ENCODE results near the gene GSAP. TPM values are rescaled to one million over a fixed set of nuclear protein-coding genes. Genes with fewer than 3 reads are reported as not detected.

Gene GSAP
- total and polyA plus RNA-seq, 2 of the 4 experiments (the other 2 are of a cell fraction): 1.6 to 1.8 TPM

- DNase-seq (no peak), ATAC-seq (ENCODE audit: low read depth) (no peak)
- no peak overlapping the region for H2AK9ac ChIP-seq (replicated peaks; ENCODE audit: low read depth, low read length, poor library complexity)
- peaks cover 3% of the 10 kb centered on the region for H3K4me1 ChIP-seq (ENCODE audit: control insufficient read depth, insufficient read depth, low read length)
- no peak overlapping the region for H2AFZ ChIP-seq (replicated peaks; ENCODE audit: low read length, poor library complexity)
- no peak overlapping the region for H3K23ac ChIP-seq (ENCODE audit: low read depth, low read length)
- H3K56ac ChIP-seq (ENCODE audit: extremely low read depth, insufficient read depth, low read length): no peak overlapping the region
- no peaks in the 10 kb centered on the region for H3K9me3 ChIP-seq (ENCODE audit: control insufficient read depth, insufficient read depth, low read length)
- H3K14ac ChIP-seq (replicated peaks; ENCODE audit: low read depth, low read length): no peak overlapping the region
- H3K4ac ChIP-seq (ENCODE audit: low read depth, low read length): no peak overlapping the region
- TF ChIP-seq MAFK (IDR thresholded peaks at IDR 0.05; ENCODE audit: low read depth, low read length) (no peak), CTCF (conservative IDR thresholded peaks at IDR 0.05; ENCODE audit: low read depth, low read length) (no peak), SMC3 (IDR thresholded peaks at IDR 0.05; ENCODE audit: low read depth, low read length) (no peak), ELK1 (IDR thresholded peaks at IDR 0.05; ENCODE audit: borderline replicate concordance, low read depth, low read length) (no peak), FOS (IDR thresholded peaks at IDR 0.05; ENCODE audit: low read depth, low read length) (no peak), RFX5 (IDR thresholded peaks at IDR 0.05; ENCODE audit: low read depth, low read length) (no peak)
- no peaks in the 10 kb centered on the region for H3K36me3 ChIP-seq (ENCODE audit: control insufficient read depth, insufficient read depth, low read length)
- CTCF ChIA-PET: interaction anchor here (0.8 to 1.5 kb wide), 2 partner anchors 11 to 93 kb away, joined by 4 read pairs; no protein-coding TSS in a partner anchor
- H3K9ac ChIP-seq (ENCODE audit: low read depth, low read length): no peak overlapping the region
- WGBS, 2 experiments (ENCODE audit: extremely low coverage in 2 of 2, insufficient read length in 1 of 2): 29% methylated on average over 1 of the region's 2 CpGs; no CpG with 5 or more reads in 1 of the 2 experiments
- intact Hi-C loops (cut with micrococcal nuclease) (no loop called here), in situ Hi-C loops (cut with MboI; ENCODE audit: low sequenced_read_pairs) (no loop called here), dilution Hi-C loops (cut with HindIII; ENCODE audit: low sequenced_read_pairs, unreplicated experiment) (no loop called here)
- POLR2A ChIA-PET (ENCODE audit: unreplicated experiment): no interaction called here
- H3K27ac ChIP-seq (ENCODE audit: insufficient read depth, low read length): no peak overlapping the region
- H2AK5ac ChIP-seq (ENCODE audit: low read depth, low read length): no peak overlapping the region
- H2BK5ac ChIP-seq (ENCODE audit: low read depth, low read length, poor library complexity, severe bottlenecking): peak overlapping the region; percentile 11
- H3K27me3 ChIP-seq (ENCODE audit: control insufficient read depth, insufficient read depth, low read length): no peaks in the 10 kb centered on the region
- H4K8ac ChIP-seq (ENCODE audit: low read depth in 2 of 2, low read length in 2 of 2): no peak overlapping the region
- no peak overlapping the region for H2BK120ac ChIP-seq (ENCODE audit: low read depth, low read length)
- H4K5ac ChIP-seq (ENCODE audit: low read depth, low read length): no peak overlapping the region; the same call in 1 of the 2 replicates
- H3K9me1 ChIP-seq (ENCODE audit: insufficient read depth, low read length): peaks cover under 1% of the 10 kb centered on the region; the same call in 1 of the 2 replicates
- H4K20me1 ChIP-seq (ENCODE audit: insufficient read depth, low read length): no peaks in the 10 kb centered on the region
- no peak overlapping the region for H4K91ac ChIP-seq (ENCODE audit: insufficient read depth, low read depth, low read length)
- peak overlapping the region; percentile 33; the same call in 1 of the 2 replicates for H3K18ac ChIP-seq (ENCODE audit: low read depth, low read length)
- no TSS peak for BruUV-seq (replicated peaks)
- H2BK20ac ChIP-seq (ENCODE audit: low read depth, low read length): no peak overlapping the region; the same call in 1 of the 2 replicates
- no peak overlapping the region for H3K4me2 ChIP-seq (ENCODE audit: low read depth, low read length)
- no peak overlapping the region for H3K4me3 ChIP-seq (ENCODE audit: insufficient read depth, low read depth, low read length)
- no peaks in the 10 kb centered on the region for H3K79me1 ChIP-seq (ENCODE audit: low read depth in 1 of 2, low read length in 2 of 2)
- H2BK15ac ChIP-seq (ENCODE audit: low read depth, low read length): peak overlapping the region; percentile 57; the same call in 1 of the 3 replicates
These were observed 95.4 kb downstream of the GSAP start for GRCh38 chr7:77320714-77321113.

All from IMR-90 (cell line).